CMK (cell line): ENCODE results near the gene CTSD.
"Not testable (repeated sequence)": the region's sequence is repeated elsewhere in the genome, so short reads cannot be mapped to it uniquely, and the experiment has no call there.

Experiments used
- DNase-seq: peaks from one replicate; pipeline ENCODE4 v3.0.0-alpha.2; 2010; ENCODE audit warnings: low read depth

The CTSD gene

GRCh38 chr11:1763796-1764661 is at the start of gene CTSD:
TSS of gene CTSD (minus strand) at chr11:1763927. CDS start at chr11:1763859, 68 bp downstream.
- no peak for DNase-seq

GRCh38 chr11:1813356-1813755 is 49.6 kb upstream of the CTSD start:
- DNase-seq: not testable (repeated sequence)

- DNase-seq: no peak
These were observed 49.1 kb upstream of the CTSD start for GRCh38 chr11:1812801-1813200.

GRCh38 chr11:1812274-1812673 is 48.5 kb upstream of the CTSD start:
- DNase-seq: no peak

GRCh38 chr11:1810761-1811160 is 47.0 kb upstream of the CTSD start:
- no peak for DNase-seq

- DNase-seq: no peak
These were observed 43.7 kb upstream of the CTSD start for GRCh38 chr11:1807264-1807995.

GRCh38 chr11:1805525-1805924 is 41.8 kb upstream of the CTSD start:
- no peak for DNase-seq

GRCh38 chr11:1803835-1804519 is 40.2 kb upstream of the CTSD start:
- not testable (repeated sequence) for DNase-seq

- DNase-seq: no peak
These were observed 39.5 kb upstream of the CTSD start for GRCh38 chr11:1803246-1803645.

GRCh38 chr11:1797391-1798125 is 33.8 kb upstream of the CTSD start:
- no peak for DNase-seq

GRCh38 chr11:1796413-1797011 is 32.8 kb upstream of the CTSD start:
- no peak for DNase-seq

- DNase-seq: no peak
These were observed 29.4 kb upstream of the CTSD start for GRCh38 chr11:1793081-1793480.

- no peak for DNase-seq
These were observed 28.7 kb upstream of the CTSD start for GRCh38 chr11:1792461-1792860.

- no peak for DNase-seq
These were observed 28.2 kb upstream of the CTSD start for GRCh38 chr11:1791912-1792311.

GRCh38 chr11:1786466-1786865 is 22.7 kb upstream of the CTSD start:
- DNase-seq: no peak

- no peak for DNase-seq
These were observed 22.2 kb upstream of the CTSD start for GRCh38 chr11:1785749-1786413.

- no peak for DNase-seq
These were observed 21.3 kb upstream of the CTSD start for GRCh38 chr11:1784761-1785650.

- DNase-seq: no peak
These were observed 20.2 kb upstream of the CTSD start for GRCh38 chr11:1783725-1784529.
